ENCODE measurements around the gene LSM5.
"Not testable (repeated sequence)": the region's sequence is repeated elsewhere in the genome, so short reads cannot be mapped to it uniquely, and the experiment has no call there.

LSM5 gene

GRCh38 chr7:32501522-32501921, 11.3 kb upstream of the LSM5 start:
- peaks cover 16% of the 10 kb centered on the region for H4K20me1 ChIP-seq (ENCODE audit: low read depth, low read length)
- H3K36me3 ChIP-seq (ENCODE audit: low read length) = peaks cover 25% of the 10 kb centered on the region
- H3F3A ChIP-seq (ENCODE audit: insufficient read depth) = peaks cover 16% of the 10 kb centered on the region; the same call in 1 of the 2 replicates
- H3K27ac ChIP-seq (ENCODE audit: low read depth, low read length) = peak overlapping the region; percentile 58
- H3K9me3 ChIP-seq (ENCODE audit: insufficient read depth, low read length) = no peaks in the 10 kb centered on the region
- no peak overlapping the region for H3K4me3 ChIP-seq (ENCODE audit: insufficient read depth, low read length, poor library complexity, severe bottlenecking)
- no peaks in the 10 kb centered on the region for H3K27me3 ChIP-seq (ENCODE audit: low read length)
- no peak overlapping the region for H3K9ac ChIP-seq (ENCODE audit: low read length)
- no peak overlapping the region for H2AFZ ChIP-seq (ENCODE audit: low read depth, low read length, severe bottlenecking)
- no peaks in the 10 kb centered on the region for H3K9me2 ChIP-seq (replicated peaks; ENCODE audit: insufficient read depth, low read length)
- H3K4me2 ChIP-seq (ENCODE audit: low read depth, low read length, poor library complexity, severe bottlenecking) = peak overlapping the region; percentile 45
- TF ChIP-seq CTCF (IDR thresholded peaks at IDR 0.05; ENCODE audit: insufficient read depth, low read length, poor library complexity, severe bottlenecking) (no peak), EZH2phosphoT487 (conservative IDR thresholded peaks at IDR 0.05; ENCODE audit: low read length) (no peak)
- peaks cover 97% of the 10 kb centered on the region for H3K79me2 ChIP-seq (ENCODE audit: insufficient read depth, low read length)

- H4K20me1 ChIP-seq (ENCODE audit: low read depth, low read length) = peaks cover 16% of the 10 kb centered on the region
- peaks cover 16% of the 10 kb centered on the region; the same call in 1 of the 2 replicates for H3F3A ChIP-seq (ENCODE audit: insufficient read depth)
- H3K9ac ChIP-seq (ENCODE audit: low read length) = no peak overlapping the region
- TF ChIP-seq CTCF (IDR thresholded peaks at IDR 0.05; ENCODE audit: insufficient read depth, low read length, poor library complexity, severe bottlenecking) (no peak), EZH2phosphoT487 (conservative IDR thresholded peaks at IDR 0.05; ENCODE audit: low read length) (no peak)
- H3K36me3 ChIP-seq (ENCODE audit: low read length) = peaks cover 20% of the 10 kb centered on the region
- H3K79me2 ChIP-seq (ENCODE audit: insufficient read depth, low read length) = peaks cover 98% of the 10 kb centered on the region
- H2AFZ ChIP-seq (ENCODE audit: low read depth, low read length, severe bottlenecking) = no peak overlapping the region
- H3K4me3 ChIP-seq (ENCODE audit: insufficient read depth, low read length, poor library complexity, severe bottlenecking) = no peak overlapping the region
- no peaks in the 10 kb centered on the region for H3K9me2 ChIP-seq (replicated peaks; ENCODE audit: insufficient read depth, low read length)
- H3K27me3 ChIP-seq (ENCODE audit: low read length) = no peaks in the 10 kb centered on the region
- peak overlapping the region; percentile 45 for H3K4me2 ChIP-seq (ENCODE audit: low read depth, low read length, poor library complexity, severe bottlenecking)
- H3K9me3 ChIP-seq (ENCODE audit: insufficient read depth, low read length) = no peaks in the 10 kb centered on the region
- peak overlapping the region; percentile 58 for H3K27ac ChIP-seq (ENCODE audit: low read depth, low read length)
Observed at GRCh38 chr7:32500922-32501341, 10.8 kb upstream of the LSM5 start.

GRCh38 chr7:32500216-32500615, 10.0 kb upstream of the LSM5 start:
- not testable (repeated sequence) for H3K4me3 ChIP-seq (ENCODE audit: insufficient read depth, low read length, poor library complexity, severe bottlenecking); H3K9me2 ChIP-seq (replicated peaks; ENCODE audit: insufficient read depth, low read length); H3K27me3 ChIP-seq (ENCODE audit: low read length); H3K9me3 ChIP-seq (ENCODE audit: insufficient read depth, low read length); H3K9ac ChIP-seq (ENCODE audit: low read length); H2AFZ ChIP-seq (ENCODE audit: low read depth, low read length, severe bottlenecking)
- peak overlapping the region; percentile 58 for H3K27ac ChIP-seq (ENCODE audit: low read depth, low read length)
- peaks cover 16% of the 10 kb centered on the region for H4K20me1 ChIP-seq (ENCODE audit: low read depth, low read length)
- H3F3A ChIP-seq (ENCODE audit: insufficient read depth) = peaks cover 16% of the 10 kb centered on the region; the same call in 1 of the 2 replicates
- H3K79me2 ChIP-seq (ENCODE audit: insufficient read depth, low read length) = peaks cover 92% of the 10 kb centered on the region
- H3K4me2 ChIP-seq (ENCODE audit: low read depth, low read length, poor library complexity, severe bottlenecking) = peak overlapping the region; percentile 45
- H3K36me3 ChIP-seq (ENCODE audit: low read length) = peaks cover 20% of the 10 kb centered on the region

- H3K9me2 ChIP-seq (replicated peaks; ENCODE audit: insufficient read depth, low read length); H3K27me3 ChIP-seq (ENCODE audit: low read length); H3K27ac ChIP-seq (ENCODE audit: low read depth, low read length); H2AFZ ChIP-seq (ENCODE audit: low read depth, low read length, severe bottlenecking); H3K4me2 ChIP-seq (ENCODE audit: low read depth, low read length, poor library complexity, severe bottlenecking); H3K9me3 ChIP-seq (ENCODE audit: insufficient read depth, low read length); H3K4me3 ChIP-seq (ENCODE audit: insufficient read depth, low read length, poor library complexity, severe bottlenecking); H3K9ac ChIP-seq (ENCODE audit: low read length): not testable (repeated sequence)
- peaks cover 88% of the 10 kb centered on the region for H3K79me2 ChIP-seq (ENCODE audit: insufficient read depth, low read length)
- peaks cover 20% of the 10 kb centered on the region for H3K36me3 ChIP-seq (ENCODE audit: low read length)
- peaks cover 19% of the 10 kb centered on the region; the same call in 1 of the 2 replicates for H3F3A ChIP-seq (ENCODE audit: insufficient read depth)
- H4K20me1 ChIP-seq (ENCODE audit: low read depth, low read length) = peaks cover 16% of the 10 kb centered on the region
Observed at GRCh38 chr7:32499755-32500154, 9.6 kb upstream of the LSM5 start.

All from SU-DHL-6 (cell line).